Measurements from ENCODE around the gene VSIG1. TPM values are rescaled to one million over a fixed set of nuclear protein-coding genes. Genes with fewer than 3 reads are reported as not detected.

The VSIG1 gene
- total and polyA plus RNA-seq, 7 donors: not detected

DNA sequence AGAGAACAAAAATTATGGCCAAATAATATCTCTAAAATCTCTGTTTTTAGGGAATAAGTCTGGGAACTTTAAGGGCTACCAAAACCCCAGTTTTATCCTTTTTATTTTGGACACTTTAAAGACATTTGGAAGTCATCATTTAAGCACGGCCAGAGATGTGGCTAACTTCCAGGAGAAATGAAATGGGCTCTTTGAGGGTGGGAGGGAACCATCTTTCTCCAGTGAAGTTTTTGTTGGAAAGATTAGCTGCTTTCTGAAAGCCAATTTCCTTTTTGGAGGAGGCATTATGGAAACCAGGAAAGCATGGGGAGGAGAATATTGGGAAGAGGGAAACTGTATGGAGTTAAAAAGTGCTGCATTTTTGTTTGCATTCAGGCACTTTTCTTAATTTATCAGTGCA lies 4.8 kb downstream of the VSIG1 start:
- H3K27ac ChIP-seq: no peak overlapping the region
- ATAC-seq: no peak
- TF ChIP-seq, protein P1, sequence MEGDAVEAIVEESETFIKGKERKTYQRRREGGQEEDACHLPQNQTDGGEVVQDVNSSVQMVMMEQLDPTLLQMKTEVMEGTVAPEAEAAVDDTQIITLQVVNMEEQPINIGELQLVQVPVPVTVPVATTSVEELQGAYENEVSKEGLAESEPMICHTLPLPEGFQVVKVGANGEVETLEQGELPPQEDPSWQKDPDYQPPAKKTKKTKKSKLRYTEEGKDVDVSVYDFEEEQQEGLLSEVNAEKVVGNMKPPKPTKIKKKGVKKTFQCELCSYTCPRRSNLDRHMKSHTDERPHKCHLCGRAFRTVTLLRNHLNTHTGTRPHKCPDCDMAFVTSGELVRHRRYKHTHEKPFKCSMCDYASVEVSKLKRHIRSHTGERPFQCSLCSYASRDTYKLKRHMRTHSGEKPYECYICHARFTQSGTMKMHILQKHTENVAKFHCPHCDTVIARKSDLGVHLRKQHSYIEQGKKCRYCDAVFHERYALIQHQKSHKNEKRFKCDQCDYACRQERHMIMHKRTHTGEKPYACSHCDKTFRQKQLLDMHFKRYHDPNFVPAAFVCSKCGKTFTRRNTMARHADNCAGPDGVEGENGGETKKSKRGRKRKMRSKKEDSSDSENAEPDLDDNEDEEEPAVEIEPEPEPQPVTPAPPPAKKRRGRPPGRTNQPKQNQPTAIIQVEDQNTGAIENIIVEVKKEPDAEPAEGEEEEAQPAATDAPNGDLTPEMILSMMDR (IDR thresholded peaks at IDR 0.05): no peak
- H3K27me3 ChIP-seq (ENCODE audit: insufficient read depth in 3 of 3, low read length in 2 of 3): peaks cover 0 to 20% (median 0%) of the 10 kb centered on the region in 3 donors
- intact Hi-C loops (cut with DNase I): no loop called here
- H3K4me1 ChIP-seq: no peaks in the 10 kb centered on the region
- H3K9me3 ChIP-seq: no peaks in the 10 kb centered on the region
- H3K36me3 ChIP-seq (ENCODE audit: insufficient read depth in 1 of 2, low read depth in 1 of 2): no peaks in the 10 kb centered on the region
- 10 to 26% (median 14%) methylated on average over 1 of the region's 1 CpG for whole genome bisulfite sequencing, 3 donors
- no peak overlapping the region for H3K4me3 ChIP-seq
- DNase-seq: no peak

- Histone ChIP-seq H3K27me3 (ENCODE audit: insufficient read depth in 3 of 3, low read length in 2 of 3) (peaks cover 0 to 19% (median 0%) of the 10 kb centered on the region in 3 donors), H3K36me3 (ENCODE audit: insufficient read depth in 1 of 2, low read depth in 1 of 2) (no peaks in the 10 kb centered on the region), H3K4me1 (no peaks in the 10 kb centered on the region), H3K9me3 (peaks cover 5% of the 10 kb centered on the region), H3K4me3 (no peak overlapping the region), H3K27ac (no peak overlapping the region)
- intact Hi-C loops (cut with DNase I): no loop called here
- ATAC-seq (no peak), DNase-seq (no peak)
- TF ChIP-seq, protein P1 (IDR thresholded peaks at IDR 0.05): no peak
These were observed 8.4 kb downstream of the VSIG1 start for GRCh38 chrX:108053218-108053617.

- peaks cover 0 to 9% (median 0%) of the 10 kb centered on the region in 3 donors for H3K27me3 ChIP-seq (ENCODE audit: insufficient read depth in 3 of 3, low read length in 2 of 3)
- no peak overlapping the region for H3K4me3 ChIP-seq
- ATAC-seq (no peak), DNase-seq (no peak)
- intact Hi-C loops (cut with DNase I): no loop called here
- no peaks in the 10 kb centered on the region for H3K4me1 ChIP-seq
- no peak overlapping the region for H3K27ac ChIP-seq
- no peaks in the 10 kb centered on the region for H3K36me3 ChIP-seq (ENCODE audit: insufficient read depth in 1 of 2, low read depth in 1 of 2)
- H3K9me3 ChIP-seq: peaks cover 5% of the 10 kb centered on the region
- TF ChIP-seq, protein P1 (IDR thresholded peaks at IDR 0.05): no peak
These were observed 10.7 kb downstream of the VSIG1 start for GRCh38 chrX:108055546-108055945.

DNA sequence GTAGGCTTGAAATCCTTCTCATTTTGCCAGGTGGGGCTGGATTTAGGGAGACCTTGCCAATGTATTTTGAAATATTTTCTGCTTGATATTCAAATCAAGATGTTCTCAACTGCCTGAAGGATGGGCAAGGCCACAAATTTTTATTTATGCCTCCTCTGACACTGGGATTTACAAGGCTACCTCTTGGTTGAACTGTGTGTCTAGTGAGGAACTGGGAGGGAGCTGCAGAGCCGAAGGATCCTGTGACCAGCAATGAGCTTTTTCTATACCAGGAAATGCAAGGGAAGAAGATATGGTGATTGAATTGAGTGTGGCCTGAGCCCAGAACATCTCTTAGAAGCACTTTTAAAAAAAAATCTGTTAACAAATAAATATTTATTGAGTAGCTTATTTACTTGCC lies 14.9 kb downstream of the VSIG1 start:
- H3K4me1 ChIP-seq: no peaks in the 10 kb centered on the region
- no peaks in the 10 kb centered on the region for H3K36me3 ChIP-seq (ENCODE audit: insufficient read depth in 1 of 2, low read depth in 1 of 2)
- TF ChIP-seq, protein P1 (IDR thresholded peaks at IDR 0.05): no peak
- WGBS, 3 donors: 78 to 86% (median 83%) methylated on average over 1 of the region's 1 CpG
- DNase-seq: no peak
- no peak overlapping the region for H3K27ac ChIP-seq
- no peak for ATAC-seq
- intact Hi-C loops (cut with DNase I): no loop called here
- H3K4me3 ChIP-seq: no peak overlapping the region
- peaks cover 0 to 5% (median 0%) of the 10 kb centered on the region in 3 donors for H3K27me3 ChIP-seq (ENCODE audit: insufficient read depth in 3 of 3, low read length in 2 of 3)
- peaks cover 5% of the 10 kb centered on the region for H3K9me3 ChIP-seq

GRCh38 chrX:108064001-108064400 lies 19.1 kb downstream of the VSIG1 start:
- Histone ChIP-seq H3K4me1 (no peaks in the 10 kb centered on the region), H3K27ac (no peak overlapping the region), H3K4me3 (no peak overlapping the region), H3K36me3 (ENCODE audit: insufficient read depth in 1 of 2, low read depth in 1 of 2) (no peaks in the 10 kb centered on the region), H3K9me3 (no peaks in the 10 kb centered on the region), H3K27me3 (ENCODE audit: insufficient read depth in 3 of 3, low read length in 2 of 3) (peaks cover 0 to 30% (median 0%) of the 10 kb centered on the region in 3 donors)
- intact Hi-C loops (cut with DNase I): no loop called here
- WGBS, 3 donors: 74 to 100% (median 89%) methylated on average over 1 of the region's 1 CpG
- DNase-seq (no peak), ATAC-seq (no peak)
- TF ChIP-seq, protein P1 (IDR thresholded peaks at IDR 0.05): no peak
